ENCODE measurements around the gene TNNT3.

DNA sequence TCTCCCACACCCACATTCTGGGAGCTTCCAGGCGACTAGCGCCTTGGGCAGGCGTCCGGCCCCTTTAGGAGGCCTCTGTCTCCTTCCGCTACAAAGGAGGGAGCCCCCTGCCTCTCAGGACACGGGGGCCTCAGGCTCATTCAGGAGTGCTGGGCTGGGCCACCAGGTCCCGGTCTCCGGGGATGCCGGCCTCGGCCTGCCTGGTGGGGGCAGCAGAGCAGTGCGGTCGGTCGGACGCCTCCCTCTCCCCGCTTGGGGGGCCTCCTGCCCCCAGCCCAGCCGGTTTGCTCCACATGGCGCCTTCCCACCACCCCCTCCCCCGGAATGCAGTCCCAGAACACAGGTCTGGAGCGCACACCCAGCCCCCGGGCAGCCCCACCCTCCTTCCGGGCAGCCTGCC lies 49.5 kb downstream of the TNNT3 start:
- TF ChIP-seq, protein P1, sequence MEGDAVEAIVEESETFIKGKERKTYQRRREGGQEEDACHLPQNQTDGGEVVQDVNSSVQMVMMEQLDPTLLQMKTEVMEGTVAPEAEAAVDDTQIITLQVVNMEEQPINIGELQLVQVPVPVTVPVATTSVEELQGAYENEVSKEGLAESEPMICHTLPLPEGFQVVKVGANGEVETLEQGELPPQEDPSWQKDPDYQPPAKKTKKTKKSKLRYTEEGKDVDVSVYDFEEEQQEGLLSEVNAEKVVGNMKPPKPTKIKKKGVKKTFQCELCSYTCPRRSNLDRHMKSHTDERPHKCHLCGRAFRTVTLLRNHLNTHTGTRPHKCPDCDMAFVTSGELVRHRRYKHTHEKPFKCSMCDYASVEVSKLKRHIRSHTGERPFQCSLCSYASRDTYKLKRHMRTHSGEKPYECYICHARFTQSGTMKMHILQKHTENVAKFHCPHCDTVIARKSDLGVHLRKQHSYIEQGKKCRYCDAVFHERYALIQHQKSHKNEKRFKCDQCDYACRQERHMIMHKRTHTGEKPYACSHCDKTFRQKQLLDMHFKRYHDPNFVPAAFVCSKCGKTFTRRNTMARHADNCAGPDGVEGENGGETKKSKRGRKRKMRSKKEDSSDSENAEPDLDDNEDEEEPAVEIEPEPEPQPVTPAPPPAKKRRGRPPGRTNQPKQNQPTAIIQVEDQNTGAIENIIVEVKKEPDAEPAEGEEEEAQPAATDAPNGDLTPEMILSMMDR (conservative IDR thresholded peaks at IDR 0.05), result no peak
- no peak for TF ChIP-seq EZH2 (IDR thresholded peaks at IDR 0.05; ENCODE audit: low read depth)
